ENCODE results near the gene SURF6.
"Not testable (repeated sequence)": the region's sequence is repeated elsewhere in the genome, so short reads cannot be mapped to it uniquely, and the experiment has no call there.

SURF6 gene

DNA sequence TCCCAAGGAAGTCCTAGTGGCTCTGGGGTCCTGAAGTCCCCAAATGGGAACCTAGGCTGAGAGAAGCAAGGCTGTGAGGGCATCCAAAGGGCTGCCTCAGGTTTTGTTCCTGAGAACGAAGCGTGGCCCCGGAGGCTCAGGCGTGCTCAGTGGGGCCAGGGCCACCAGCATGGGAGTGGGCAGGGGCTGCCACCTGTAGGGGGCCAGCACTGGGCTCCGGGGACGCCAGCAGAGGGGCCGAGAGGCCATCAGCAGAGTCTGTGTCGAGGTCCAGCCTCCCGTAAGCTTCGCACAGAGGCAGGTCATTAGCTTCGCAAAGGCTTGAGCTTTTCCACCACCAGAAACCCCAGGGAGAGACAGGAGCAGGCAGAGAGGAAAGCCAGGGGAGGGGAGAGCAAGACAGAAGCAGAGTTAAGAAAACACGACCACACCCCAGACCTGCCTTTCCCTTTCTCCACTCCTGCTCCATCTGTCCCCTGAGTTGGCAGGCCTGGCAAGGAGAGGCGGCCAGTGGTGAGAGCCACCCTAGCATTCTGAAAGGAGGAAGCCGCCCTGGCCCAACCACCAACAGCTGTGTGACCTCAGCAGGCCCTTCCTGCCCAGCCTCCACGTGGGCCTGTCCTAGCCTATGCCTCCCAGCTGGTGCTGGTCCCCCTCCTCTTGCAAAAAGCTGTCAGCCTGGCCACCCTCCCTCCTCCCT is 5.5 kb upstream of the SURF6 start:
- TF ChIP-seq, protein P1, sequence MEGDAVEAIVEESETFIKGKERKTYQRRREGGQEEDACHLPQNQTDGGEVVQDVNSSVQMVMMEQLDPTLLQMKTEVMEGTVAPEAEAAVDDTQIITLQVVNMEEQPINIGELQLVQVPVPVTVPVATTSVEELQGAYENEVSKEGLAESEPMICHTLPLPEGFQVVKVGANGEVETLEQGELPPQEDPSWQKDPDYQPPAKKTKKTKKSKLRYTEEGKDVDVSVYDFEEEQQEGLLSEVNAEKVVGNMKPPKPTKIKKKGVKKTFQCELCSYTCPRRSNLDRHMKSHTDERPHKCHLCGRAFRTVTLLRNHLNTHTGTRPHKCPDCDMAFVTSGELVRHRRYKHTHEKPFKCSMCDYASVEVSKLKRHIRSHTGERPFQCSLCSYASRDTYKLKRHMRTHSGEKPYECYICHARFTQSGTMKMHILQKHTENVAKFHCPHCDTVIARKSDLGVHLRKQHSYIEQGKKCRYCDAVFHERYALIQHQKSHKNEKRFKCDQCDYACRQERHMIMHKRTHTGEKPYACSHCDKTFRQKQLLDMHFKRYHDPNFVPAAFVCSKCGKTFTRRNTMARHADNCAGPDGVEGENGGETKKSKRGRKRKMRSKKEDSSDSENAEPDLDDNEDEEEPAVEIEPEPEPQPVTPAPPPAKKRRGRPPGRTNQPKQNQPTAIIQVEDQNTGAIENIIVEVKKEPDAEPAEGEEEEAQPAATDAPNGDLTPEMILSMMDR (IDR thresholded peaks at IDR 0.05) = no peak
- DNase-seq (ENCODE audit: low spot score) = no peak
- no peak overlapping the region for H3K4me3 ChIP-seq
- H3K27ac ChIP-seq = peak overlapping the region in 1 of 2 donors; percentile 43

DNA sequence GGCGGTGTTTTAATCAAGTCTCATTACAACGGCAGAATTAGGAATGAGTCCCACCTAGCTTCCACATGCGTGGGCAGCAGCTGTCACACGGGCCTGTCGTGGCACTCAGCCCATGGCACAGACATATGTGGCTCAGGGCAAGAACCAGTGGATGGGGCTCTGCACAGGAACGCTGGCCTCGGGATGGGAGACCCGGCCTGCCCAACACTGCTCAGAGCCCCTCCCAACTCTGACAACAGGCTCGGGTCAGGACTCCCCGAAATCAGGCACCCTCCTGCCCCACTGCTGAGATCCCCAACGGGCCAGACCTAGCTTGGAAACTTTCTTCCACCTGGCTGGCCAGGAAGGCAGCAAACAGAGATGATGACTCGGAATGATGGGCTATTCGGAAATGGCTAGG is 4.9 kb upstream of the SURF6 start:
- no peak overlapping the region for H3K4me3 ChIP-seq

GRCh38 chr9:133340256-133340655 is 4.3 kb upstream of the SURF6 start:
- TF ChIP-seq, protein P1 (IDR thresholded peaks at IDR 0.05) = no peak
- no peak overlapping the region for H3K4me3 ChIP-seq
- H3K27ac ChIP-seq = peak overlapping the region in 1 of 2 donors; percentile 8
- DNase-seq (ENCODE audit: low spot score) = no peak

More for the DNA sequence above, 4.9 kb upstream of the SURF6 start:
- DNase-seq (ENCODE audit: low spot score) = no peak
- peak overlapping the region in 1 of 2 donors; percentile 30 for H3K27ac ChIP-seq
- TF ChIP-seq, protein P1 (IDR thresholded peaks at IDR 0.05) = no peak

- DNase-seq (ENCODE audit: low spot score) = no peak
- TF ChIP-seq, protein P1 (IDR thresholded peaks at IDR 0.05) = no peak
- H3K27ac ChIP-seq = peak overlapping the region in 1 of 2 donors; percentile 8
- no peak overlapping the region for H3K4me3 ChIP-seq
Measured at GRCh38 chr9:133339641-133340040, 3.7 kb upstream of the SURF6 start.

- DNase-seq (ENCODE audit: low spot score); H3K27ac ChIP-seq: not testable (repeated sequence)
- H3K4me3 ChIP-seq = peak overlapping the region; percentile 82
Measured at GRCh38 chr9:133334888-133335287, 1.1 kb downstream of the SURF6 start.

DNA sequence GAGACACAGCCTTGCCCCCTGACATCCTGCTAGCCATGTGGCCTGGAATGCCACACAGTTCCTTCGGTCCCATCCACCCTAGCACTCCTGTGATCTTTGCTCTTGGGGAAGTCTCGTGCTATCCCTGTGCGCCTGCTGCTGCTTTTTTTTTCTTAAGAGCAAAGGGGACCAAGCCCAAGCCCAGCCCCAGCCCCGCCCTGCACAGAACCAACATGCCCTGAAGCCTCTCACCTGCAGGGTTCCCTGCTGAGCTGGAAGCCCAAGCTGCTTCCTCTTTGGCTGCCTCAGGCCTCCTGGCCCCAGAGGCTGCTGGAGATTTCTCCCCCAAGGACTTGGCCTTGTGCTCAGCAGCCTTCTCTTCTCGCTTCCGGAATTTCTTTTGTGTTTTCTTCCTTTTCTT is 1.8 kb downstream of the SURF6 start:
- Histone ChIP-seq H3K4me3 (no peak overlapping the region), H3K27ac (no peak overlapping the region)
- TF ChIP-seq, protein P1 (IDR thresholded peaks at IDR 0.05) = no peak
- no peak for DNase-seq (ENCODE audit: low spot score)

DNA sequence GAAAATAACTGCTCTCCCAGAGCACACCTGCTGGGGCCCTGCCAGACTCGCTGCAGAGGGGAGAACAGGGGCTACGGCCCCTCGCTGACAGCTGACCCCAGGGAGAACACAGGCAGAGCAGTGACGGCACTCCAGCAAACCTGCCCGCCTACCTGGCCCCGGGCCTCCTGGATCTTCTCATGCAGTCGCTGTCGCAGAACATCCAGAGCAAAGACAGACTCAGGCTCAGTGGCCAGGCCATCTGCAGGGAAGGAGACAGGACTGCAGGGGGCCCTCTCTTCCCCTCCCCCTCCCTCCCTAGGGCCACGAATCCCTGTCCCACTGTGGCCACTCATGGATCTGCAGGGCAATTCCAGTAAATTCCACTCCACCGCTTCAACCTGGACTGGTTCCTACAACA is 2.4 kb downstream of the SURF6 start:
- no peak overlapping the region for H3K27ac ChIP-seq
- DNase-seq (ENCODE audit: low spot score) = no peak
- TF ChIP-seq, protein P1 (IDR thresholded peaks at IDR 0.05) = no peak
- H3K4me3 ChIP-seq = no peak overlapping the region

Data from coronary artery (tissue), 2 donors.